Measurements from ENCODE around the gene GDAP1L1.
"Not testable (repeated sequence)": the region's sequence is repeated elsewhere in the genome, so short reads cannot be mapped to it uniquely, and the experiment has no call there.

Gene GDAP1L1

DNA sequence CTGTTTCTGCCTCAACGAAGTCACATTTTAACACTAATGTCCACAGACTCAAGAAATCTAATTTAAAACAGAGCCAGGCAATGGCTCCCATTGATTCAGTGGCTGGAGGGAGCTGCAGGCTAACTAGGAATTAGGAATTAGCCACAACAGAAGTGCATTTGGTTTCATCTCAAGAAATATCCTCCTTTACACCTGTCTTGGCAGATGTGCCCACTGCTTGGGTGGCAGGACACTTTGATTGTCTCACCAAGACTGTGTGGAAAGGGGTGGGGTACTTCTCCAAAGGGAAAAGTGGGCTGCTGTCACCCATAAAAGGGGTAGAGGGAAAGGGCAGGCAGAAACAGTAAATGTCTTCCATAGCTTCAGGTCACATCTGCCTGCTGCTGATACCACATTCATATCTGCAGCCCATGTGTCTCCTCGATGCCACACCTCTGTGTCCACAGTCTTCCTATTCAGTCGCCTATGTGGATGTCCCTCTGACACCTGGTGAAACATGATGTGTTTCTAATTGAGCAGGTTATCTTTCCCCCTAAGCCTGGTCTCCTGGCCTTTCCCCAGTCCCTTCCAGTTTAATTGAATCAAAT is 25.6 kb upstream of the GDAP1L1 start:
- no peak for DNase-seq

GRCh38 chr20:44222027-44222426 is 25.1 kb upstream of the GDAP1L1 start:
- DNase-seq, result no peak

- no peak for DNase-seq
These were observed 24.3 kb upstream of the GDAP1L1 start for GRCh38 chr20:44222633-44223368.

DNA sequence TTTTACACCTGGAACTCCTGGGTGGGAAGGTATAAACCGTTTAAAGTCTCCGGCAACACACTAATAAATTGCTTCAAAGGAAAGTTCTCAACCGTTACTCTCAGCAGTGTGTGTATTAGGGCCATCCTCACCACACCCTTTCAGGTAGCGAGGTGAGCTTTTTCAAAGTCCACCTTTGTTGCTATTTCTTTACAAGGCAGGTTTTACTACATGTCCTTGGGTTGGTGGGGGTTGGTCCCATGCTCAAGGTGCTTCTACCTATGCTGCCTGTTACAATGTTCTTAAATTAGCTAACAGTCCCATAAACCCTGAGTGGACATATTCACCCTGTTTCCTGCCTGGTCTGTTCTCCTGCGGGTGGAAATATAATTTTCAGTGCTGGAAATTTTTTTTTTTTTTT is 23.4 kb upstream of the GDAP1L1 start:
- no peak for DNase-seq

DNA sequence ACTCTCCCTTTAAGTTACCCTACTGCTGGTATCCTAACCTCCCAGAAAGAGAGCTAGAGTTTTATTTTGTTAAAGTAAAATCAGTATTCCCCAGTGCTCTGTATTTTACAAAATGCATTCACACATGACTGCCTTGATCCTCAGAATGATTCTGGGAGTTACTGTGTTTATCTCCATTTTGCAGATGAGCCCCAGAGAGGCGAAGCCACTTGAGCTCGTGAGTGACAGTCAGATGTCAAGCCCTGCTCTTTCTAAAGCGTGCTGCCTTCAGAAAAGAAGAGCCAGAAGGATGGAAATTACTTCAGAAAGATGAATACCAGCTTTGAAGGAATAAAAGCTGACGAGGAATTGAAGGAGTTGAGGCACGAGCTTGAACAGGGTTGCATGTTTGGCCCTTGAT is 22.5 kb upstream of the GDAP1L1 start:
- DNase-seq, result no peak

GRCh38 chr20:44228465-44229258 is 18.4 kb upstream of the GDAP1L1 start:
- no peak for DNase-seq

DNA sequence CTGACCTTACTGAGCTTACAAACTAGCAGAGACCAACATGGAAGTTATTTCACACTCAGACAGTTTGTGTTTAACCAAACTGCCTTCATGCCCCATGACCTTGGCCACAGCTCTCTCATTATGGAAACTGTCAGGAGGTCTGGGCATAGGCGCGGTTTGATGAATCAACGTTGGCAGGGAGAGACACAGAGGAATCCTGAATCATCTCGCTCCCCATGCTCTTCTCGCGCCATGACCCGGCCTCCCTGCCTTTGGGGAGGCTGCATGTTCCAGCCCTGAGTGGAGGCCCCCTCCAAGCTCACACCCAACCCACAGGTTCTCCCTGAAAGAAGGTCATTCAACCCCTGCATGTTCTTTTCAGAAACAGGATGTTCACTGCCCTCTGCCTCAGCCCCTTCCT is 15.9 kb upstream of the GDAP1L1 start:
- DNase-seq, result no peak

DNA sequence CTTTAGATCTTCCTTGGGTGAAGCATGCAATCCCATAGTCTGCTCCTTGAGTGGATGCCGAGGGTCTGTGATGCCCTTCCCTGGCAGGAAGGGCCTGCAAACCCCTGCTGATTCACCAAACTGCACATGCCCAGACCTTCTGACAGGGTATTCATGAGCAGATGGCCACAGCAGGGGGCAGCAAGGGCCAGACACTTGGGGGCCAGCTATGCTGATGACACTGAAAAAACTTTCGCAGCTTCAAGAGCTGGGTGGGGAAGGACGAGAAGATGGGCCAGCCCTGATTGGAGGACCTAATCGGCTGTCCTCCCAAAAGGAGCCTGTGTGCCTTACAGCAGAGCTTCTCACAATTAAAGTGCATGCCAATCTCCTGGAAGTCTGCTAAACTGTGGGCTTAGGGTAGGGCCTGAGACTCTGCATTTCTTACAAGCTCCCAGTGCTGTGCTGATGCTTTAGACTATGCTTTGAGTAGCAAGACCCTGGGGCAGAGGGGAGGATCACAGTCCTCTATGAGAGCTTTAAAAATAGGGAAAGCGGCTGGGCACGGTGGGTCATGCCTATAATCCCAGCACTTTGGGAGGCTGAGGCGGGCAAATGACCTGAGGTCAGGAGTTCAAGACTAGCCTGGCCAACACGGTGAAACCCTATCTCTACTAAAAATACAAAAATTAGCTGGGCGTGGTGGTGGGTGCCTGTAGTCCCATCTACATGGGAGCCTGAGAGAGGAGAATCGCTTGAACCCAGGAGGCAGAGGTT is 15.2 kb upstream of the GDAP1L1 start:
- DNase-seq, result no peak

GRCh38 chr20:44232469-44232856 is 14.6 kb upstream of the GDAP1L1 start:
- DNase-seq, result not testable (repeated sequence)

GRCh38 chr20:44233436-44234016 is 13.6 kb upstream of the GDAP1L1 start:
- no peak for DNase-seq

DNA sequence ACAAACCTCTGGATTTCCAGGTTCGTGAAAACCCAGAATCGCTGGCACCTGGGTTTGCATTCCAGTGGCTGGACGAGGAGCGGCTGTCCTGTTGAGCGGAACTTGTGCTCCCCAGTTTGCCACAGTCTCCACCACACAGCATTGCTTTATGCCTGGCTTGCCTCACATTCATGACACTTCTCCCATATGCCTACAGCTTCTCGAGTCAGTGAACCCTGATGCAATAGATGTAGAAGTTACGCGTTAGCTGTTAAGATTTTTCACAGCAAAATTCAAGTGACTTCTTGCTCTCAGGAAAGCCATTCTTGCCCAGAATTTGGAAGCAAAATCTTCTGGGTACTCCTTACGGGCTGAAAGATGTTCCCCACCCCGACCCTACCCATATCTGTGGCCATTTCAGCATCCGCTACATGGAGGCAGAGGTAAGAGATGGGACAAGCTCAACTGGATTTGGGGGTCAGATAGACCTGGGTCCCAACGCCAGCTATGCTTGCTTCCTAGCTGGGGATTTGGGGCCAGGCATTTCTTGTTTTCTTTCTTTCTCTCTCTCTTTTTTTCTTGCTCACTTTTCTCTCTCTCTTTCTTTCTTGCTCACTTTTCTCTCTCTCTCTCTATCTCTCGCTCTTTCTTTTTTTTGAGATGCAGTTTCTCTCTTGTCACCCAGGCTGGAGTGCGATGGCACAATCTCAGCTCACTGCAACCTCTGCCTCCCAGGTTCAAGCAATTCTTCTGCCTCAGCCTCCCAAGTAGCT is 12.4 kb upstream of the GDAP1L1 start:
- no peak for DNase-seq

GRCh38 chr20:44235702-44236101 is 11.4 kb upstream of the GDAP1L1 start:
- no peak for DNase-seq

GRCh38 chr20:44236840-44237239 is 10.3 kb upstream of the GDAP1L1 start:
- DNase-seq, result not testable (repeated sequence)

DNA sequence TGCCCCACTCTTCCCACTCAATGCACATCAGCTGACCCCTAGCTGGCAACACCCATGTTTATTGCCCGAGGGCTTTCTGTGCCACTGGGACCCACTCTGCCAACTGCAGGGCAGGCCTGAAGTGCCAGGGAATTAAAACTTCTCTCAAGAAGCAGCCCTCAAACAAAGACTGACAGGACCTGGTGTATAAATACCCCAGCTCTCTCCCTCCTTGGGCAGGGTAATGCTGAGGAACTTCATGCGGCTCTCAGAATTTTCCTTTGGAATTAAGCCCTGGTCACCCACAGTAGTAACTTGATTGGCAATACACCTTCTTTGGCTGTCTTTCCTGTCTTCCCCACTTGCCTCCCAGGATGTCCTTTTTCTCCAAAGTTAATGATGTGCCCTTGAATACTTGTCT is 5.3 kb upstream of the GDAP1L1 start:
- DNase-seq, result no peak

- no peak for DNase-seq
These were observed 1.1 kb upstream of the GDAP1L1 start for GRCh38 chr20:44245977-44246376.

- DNase-seq, result no peak
These were observed 690 bp downstream of the GDAP1L1 start for GRCh38 chr20:44247586-44248409.

GRCh38 chr20:44248410-44248759 is 1.3 kb downstream of the GDAP1L1 start:
- DNase-seq, result no peak

- no peak for DNase-seq
These were observed 4.2 kb downstream of the GDAP1L1 start for GRCh38 chr20:44251284-44251683.

GRCh38 chr20:44253528-44253927 is 6.4 kb downstream of the GDAP1L1 start:
- DNase-seq, result no peak

- no peak for DNase-seq
These were observed 7.0 kb downstream of the GDAP1L1 start for GRCh38 chr20:44254073-44254472.

DNA sequence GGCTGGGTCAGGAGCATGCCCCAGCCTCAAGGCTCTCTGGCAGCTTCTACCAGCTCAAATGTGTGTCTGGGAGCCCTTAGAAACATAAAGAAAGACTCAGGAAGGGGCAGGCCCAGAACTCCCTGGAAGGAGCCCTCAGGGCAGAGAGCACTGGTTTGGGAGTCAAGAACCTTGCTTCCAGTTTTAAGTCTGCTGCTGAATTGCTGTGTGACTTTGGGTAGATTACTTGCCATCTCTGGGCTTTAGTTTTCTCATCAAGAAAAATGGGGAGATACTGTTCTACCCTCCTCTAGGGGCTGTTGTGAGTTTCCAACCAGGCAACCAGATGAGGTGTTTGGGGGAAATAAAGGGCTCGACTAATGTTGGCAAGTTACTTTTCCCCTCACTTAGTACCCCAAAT is 8.8 kb downstream of the GDAP1L1 start:
- no peak for DNase-seq

Measured in CD4-positive, alpha-beta T cell treated with Interleukin-15 for 1 hour (primary cell).